Heart right ventricle (tissue), 16 donors: ENCODE measurements around the gene CHRNG. TPM values are rescaled to one million over a fixed set of nuclear protein-coding genes. Genes with fewer than 3 reads are reported as not detected.

Experiments
- ATAC-seq, 8 donors: fragments of 200-7000 bp; cut with Tn5 transposase; one replicate each; pipeline ENCODE4 v1.9.1; 2020; ENCODE audit warnings: mild to moderate bottlenecking in 8 of 8, moderate library complexity in 8 of 8, moderate number of reproducible peaks in 1 of 8
- DNase-seq, 2 donors: peaks; one replicate each; pipeline ENCODE4 v3.0.0-alpha.2; 2020
- H3K27ac ChIP-seq, 10 donors: fragments of 200-600 bp; sonication (generic) in 2 of 10; one replicate each; pipeline versions ENCODE4 v1.5.0 to v1.8.0; 2020 to 2022; ENCODE audit warnings: mild to moderate bottlenecking in 3 of 10
- H3K27me3 ChIP-seq, 7 donors: fragments of 200-600 bp; one replicate each; pipeline ENCODE4 v1.8.0; 2021 to 2022; ENCODE audit warnings: mild to moderate bottlenecking in 2 of 7
- H3K36me3 ChIP-seq, 9 donors: fragments of 200-600 bp; sonication (generic) in 1 of 9; one replicate each; pipeline versions ENCODE4 v1.5.0 to v1.8.0; 2020 to 2022; ENCODE audit warnings: mild to moderate bottlenecking in 2 of 9
- H3K4me1 ChIP-seq, 9 donors: fragments of 200-600 bp; sonication (generic) in 1 of 9; one replicate each; pipeline versions ENCODE4 v1.5.0 to v1.8.0; 2020 to 2022; ENCODE audit warnings: mild to moderate bottlenecking in 4 of 9
- H3K4me3 ChIP-seq, 10 donors: fragments of 200-600 bp; sonication (generic) in 2 of 10; one replicate each; pipeline versions ENCODE4 v1.5.0 to v1.8.0; 2020 to 2022; ENCODE audit warnings: mild to moderate bottlenecking in 7 of 10, moderate library complexity in 2 of 10
- H3K9me3 ChIP-seq, 11 donors: fragments of 200-600 bp in 10 of 11; sonication (generic) in 2 of 11; one replicate each; pipeline versions ENCODE4 v1.5.0 to v1.8.0; 2013 to 2022; ENCODE audit warnings: mild to moderate bottlenecking in 2 of 11, control low read depth in 1 of 11, moderate library complexity in 1 of 11
- WGBS, 2 donors: extraction: QIAGEN DNeasy Blood & Tissue Kit; methylation state at CpG; one replicate each; pipeline ENCODE4 v1.1.7; 2013; ENCODE audit warnings: inconsistent platforms in 1 of 2; 5-methylcytosine and 5-hydroxymethylcytosine counted together
- intact Hi-C, 10 donors: fragments of 100-400 bp; cut with DNase I; formaldehyde crosslinking; loops; one replicate each; pipeline versions ENCODE4 v1.11.1 to v1.14.2; 2022
- polyA plus RNA-seq, 2 donors: library from polyadenylated mRNA; stranded (reverse); fragments of 200-250 nt; gene quantifications; one replicate each; pipeline ENCODE4 v1.2.3, GENCODE V29; 2013
- total RNA-seq, 10 donors: library from RNA; stranded (reverse); fragmentation: NEBNext Ultra II Directional in 3 of 10; extraction: Animal tissue kit (Norgen Biotek cat#: 25700) in 3 of 10; gene quantifications; one replicate each; pipeline versions ENCODE4 v1.2.1 to v1.2.4, GENCODE V29; 2021 to 2023
- TF ChIP-seq, protein P1 (sequence below), 9 donors: fragments of 200-600 bp; sonication (generic) in 2 of 9; IDR thresholded peaks; one replicate each; pipeline versions ENCODE4 v1.5.0 to v1.8.0; 2021 to 2022; ENCODE audit warnings: antibody characterized with exemption in 9 of 9, mild to moderate bottlenecking in 5 of 9, moderate library complexity in 1 of 9
- donor health status: Arrhythmogenic right ventricular cardiomyopathy.
- donor health status: ischemic (EF 13 %, LVEDD 7.1; RV severe dilation, severe dysfunction).
- donor health status: healthy with polysubstance abuse.
- donor health status: DM: no; HTN: yes; CAD: no.
- donor health status: DM: no; HTN: no; CAD: no.
- donor health status: ischemic (EF 25% LVEDD 6.9; RV normal size, moderate dysfunction).
- donor health status: ischemic (EF 25% LVEDD 5.7; RV mildly dilated, moderate dysfunction).
- donor health status: healthy.
- donor health status: DM: yes; HTN: yes; CAD: no.
- donor health status: Ischemic cardiomyopathy.
- donor health status: ischemic (EF 35%, LVEDD 5.7; RV mildly dilated, moderate dysfunction).
- donor health status: nonischemic (EF 11% LVEDD 7.7; RV severe dilation, severe dysfunction).
- donor health status: DM: yes; HTN: yes; CAD: no.
- donor health status: PGD.
- donor health status: ischemic (EF 29% LVEDD 5.4; RV normal size, mild dysfunction).
- donor health status: nonischemic (EF 23%, LVEDD 6.1; RV moderate dilation, normal function).

The CHRNG gene
- total and polyA plus RNA-seq, 12 donors, result not detected

DNA sequence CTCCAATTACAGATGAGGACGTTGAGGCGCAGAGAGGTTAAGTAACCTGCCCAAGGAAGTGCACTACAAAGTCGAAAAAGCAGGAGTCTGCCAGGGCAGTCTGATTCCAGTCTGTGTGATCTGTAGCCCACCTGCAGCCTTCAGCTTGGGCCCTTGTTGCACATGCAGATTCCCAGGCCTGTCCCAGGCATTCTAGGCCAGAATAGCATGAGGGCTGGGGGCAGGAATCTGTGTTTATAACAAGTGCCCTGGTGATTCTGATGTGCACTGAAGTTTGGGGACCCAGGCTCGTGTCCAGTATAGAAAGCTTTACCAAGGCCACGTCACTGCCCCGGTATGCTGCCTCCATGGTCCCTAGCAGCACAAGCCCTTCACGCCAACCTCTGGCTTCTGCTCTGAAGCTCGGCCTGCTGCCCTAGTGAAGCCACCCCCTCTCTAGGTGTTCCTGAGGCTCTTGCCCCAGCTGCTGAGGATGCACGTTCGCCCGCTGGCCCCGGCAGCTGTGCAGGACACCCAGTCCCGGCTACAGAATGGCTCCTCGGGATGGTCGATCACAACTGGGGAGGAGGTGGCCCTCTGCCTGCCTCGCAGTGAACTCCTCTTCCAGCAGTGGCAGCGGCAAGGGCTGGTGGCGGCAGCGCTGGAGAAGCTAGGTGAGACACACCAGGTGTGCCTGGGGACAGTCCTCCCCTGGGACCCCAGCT is 4.6 kb downstream of the CHRNG start:
- DNase-seq, result no peak
- intact Hi-C loops, result no loop called here

DNA sequence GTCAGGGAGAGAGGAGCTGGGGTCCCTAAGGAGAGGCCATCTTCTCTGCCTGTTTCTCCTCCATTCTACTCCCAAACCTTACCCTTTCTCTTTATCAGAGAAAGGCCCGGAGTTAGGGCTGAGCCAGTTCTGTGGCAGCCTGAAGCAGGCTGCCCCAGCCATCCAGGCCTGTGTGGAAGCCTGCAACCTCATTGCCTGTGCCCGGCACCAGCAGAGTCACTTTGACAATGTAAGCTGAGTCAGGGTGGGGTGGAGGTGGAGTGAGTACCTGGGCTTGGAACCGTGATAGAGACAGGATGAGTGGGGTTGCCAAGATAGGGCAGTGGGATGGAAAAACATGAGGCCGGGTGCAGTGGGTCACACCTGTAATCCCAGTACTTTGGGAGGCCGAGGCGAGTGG is 5.2 kb downstream of the CHRNG start:
- Histone ChIP-seq H3K4me1 (peaks cover 0 to 33% (median 0%) of the 10 kb centered on the region in 9 donors), H3K27ac (no peak overlapping the region), H3K36me3 (peaks cover 0 to 13% (median 0%) of the 10 kb centered on the region in 9 donors), H3K27me3 (peaks cover 0 to 6% (median 0%) of the 10 kb centered on the region in 7 donors), H3K9me3 (peaks cover 0 to 16% (median 9%) of the 10 kb centered on the region in 11 donors), H3K4me3 (no peak overlapping the region)
- intact Hi-C loops, result no loop called here
- no peak for DNase-seq
- TF ChIP-seq, protein P1, sequence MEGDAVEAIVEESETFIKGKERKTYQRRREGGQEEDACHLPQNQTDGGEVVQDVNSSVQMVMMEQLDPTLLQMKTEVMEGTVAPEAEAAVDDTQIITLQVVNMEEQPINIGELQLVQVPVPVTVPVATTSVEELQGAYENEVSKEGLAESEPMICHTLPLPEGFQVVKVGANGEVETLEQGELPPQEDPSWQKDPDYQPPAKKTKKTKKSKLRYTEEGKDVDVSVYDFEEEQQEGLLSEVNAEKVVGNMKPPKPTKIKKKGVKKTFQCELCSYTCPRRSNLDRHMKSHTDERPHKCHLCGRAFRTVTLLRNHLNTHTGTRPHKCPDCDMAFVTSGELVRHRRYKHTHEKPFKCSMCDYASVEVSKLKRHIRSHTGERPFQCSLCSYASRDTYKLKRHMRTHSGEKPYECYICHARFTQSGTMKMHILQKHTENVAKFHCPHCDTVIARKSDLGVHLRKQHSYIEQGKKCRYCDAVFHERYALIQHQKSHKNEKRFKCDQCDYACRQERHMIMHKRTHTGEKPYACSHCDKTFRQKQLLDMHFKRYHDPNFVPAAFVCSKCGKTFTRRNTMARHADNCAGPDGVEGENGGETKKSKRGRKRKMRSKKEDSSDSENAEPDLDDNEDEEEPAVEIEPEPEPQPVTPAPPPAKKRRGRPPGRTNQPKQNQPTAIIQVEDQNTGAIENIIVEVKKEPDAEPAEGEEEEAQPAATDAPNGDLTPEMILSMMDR (IDR thresholded peaks at IDR 0.05), result no peak
- WGBS, 2 donors, result 90 to 93% methylated on average over 6 of the region's 6 CpGs
- ATAC-seq, result no peak

More for the DNA sequence above, 4.6 kb downstream of the CHRNG start:
- peaks cover 0 to 31% (median 0%) of the 10 kb centered on the region in 9 donors for H3K4me1 ChIP-seq
- H3K27me3 ChIP-seq, result peaks cover 0 to 10% (median 0%) of the 10 kb centered on the region in 7 donors
- TF ChIP-seq, protein P1 (IDR thresholded peaks at IDR 0.05), result no peak
- 92 to 94% methylated on average over 19 of the region's 19 CpGs for WGBS, 2 donors
- H3K4me3 ChIP-seq, result no peak overlapping the region
- H3K9me3 ChIP-seq, result peaks cover 0 to 12% (median 5%) of the 10 kb centered on the region in 11 donors
- H3K27ac ChIP-seq, result no peak overlapping the region
- ATAC-seq, result no peak
- peaks cover 0 to 13% (median 0%) of the 10 kb centered on the region in 9 donors for H3K36me3 ChIP-seq

DNA sequence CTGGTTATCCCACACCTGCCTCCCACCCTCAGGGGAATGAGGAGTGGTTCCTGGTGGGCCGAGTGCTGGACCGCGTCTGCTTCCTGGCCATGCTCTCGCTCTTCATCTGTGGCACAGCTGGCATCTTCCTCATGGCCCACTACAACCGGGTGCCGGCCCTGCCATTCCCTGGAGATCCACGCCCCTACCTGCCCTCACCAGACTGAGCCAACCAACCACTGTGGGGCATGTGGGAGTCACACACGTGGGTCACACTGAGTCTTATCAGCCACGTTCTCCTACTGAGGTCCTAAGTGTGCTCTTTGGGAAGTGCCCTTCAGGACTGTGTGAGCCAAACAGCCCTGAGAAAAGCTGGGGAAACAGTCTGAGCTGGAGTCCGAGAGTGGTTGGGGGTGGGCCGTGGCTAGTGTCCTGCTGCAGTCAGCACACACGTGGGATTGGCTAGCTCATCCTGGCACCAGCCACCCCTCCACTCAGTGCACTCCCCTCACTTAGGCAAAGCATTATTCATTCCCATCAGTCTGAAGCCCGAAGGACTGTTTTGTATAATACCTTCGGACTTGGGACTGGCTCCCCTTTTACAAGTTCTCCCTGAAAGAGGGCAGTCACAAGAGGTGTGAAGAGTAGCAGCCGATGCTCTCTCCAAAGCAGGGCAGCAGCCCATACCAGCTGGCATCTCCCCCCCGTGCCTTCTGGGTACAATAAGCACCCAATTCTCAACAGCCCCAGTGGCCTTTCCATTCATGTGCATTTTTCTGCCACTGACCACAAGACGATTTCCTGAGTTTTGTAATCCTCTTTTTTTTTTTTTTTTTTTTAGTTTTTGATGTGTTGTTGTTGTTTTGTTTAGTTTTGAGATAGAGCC is 6.3 kb downstream of the CHRNG start:
- ATAC-seq, result no peak
- intact Hi-C loops, result no loop called here
- peaks cover 0 to 13% (median 0%) of the 10 kb centered on the region in 9 donors for H3K36me3 ChIP-seq
- peaks cover 0 to 35% (median 2%) of the 10 kb centered on the region in 9 donors for H3K4me1 ChIP-seq
- 83 to 88% methylated on average over 17 of the region's 17 CpGs for WGBS, 2 donors
- no peak for DNase-seq
- TF ChIP-seq, protein P1 (IDR thresholded peaks at IDR 0.05), result no peak
- H3K27ac ChIP-seq, result no peak overlapping the region
- H3K4me3 ChIP-seq, result no peak overlapping the region
- peaks cover 0 to 16% (median 9%) of the 10 kb centered on the region in 11 donors for H3K9me3 ChIP-seq
- no peaks in the 10 kb centered on the region for H3K27me3 ChIP-seq

DNA sequence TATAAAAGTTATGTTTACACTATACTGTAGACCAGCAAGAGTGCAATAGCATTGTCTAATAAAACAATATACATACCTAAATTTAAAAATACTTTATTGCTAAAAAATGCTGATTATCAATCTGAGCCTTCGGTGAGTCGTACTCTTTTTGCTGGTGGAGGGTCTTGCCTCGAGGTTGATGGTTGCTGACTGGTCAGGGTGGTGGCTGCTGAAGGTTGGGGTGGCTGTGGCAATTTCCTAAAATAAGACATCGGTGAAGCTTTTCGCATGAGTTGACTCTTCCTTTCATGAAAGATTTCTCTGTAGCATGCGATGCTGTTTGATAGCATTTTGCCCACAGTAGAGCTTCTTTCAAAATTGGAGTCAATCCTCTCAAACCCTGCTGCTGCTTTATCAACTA is 8.5 kb downstream of the CHRNG start:
- Histone ChIP-seq H3K9me3 (peaks cover 0 to 16% (median 9%) of the 10 kb centered on the region in 11 donors), H3K4me1 (peaks cover 6 to 46% (median 19%) of the 10 kb centered on the region in 9 donors), H3K4me3 (no peak overlapping the region), H3K27ac (no peak overlapping the region), H3K36me3 (peaks cover 0 to 26% (median 3%) of the 10 kb centered on the region in 9 donors), H3K27me3 (no peaks in the 10 kb centered on the region)
- TF ChIP-seq, protein P1 (IDR thresholded peaks at IDR 0.05), result no peak
- WGBS, 2 donors, result 97 to 98% methylated on average over 6 of the region's 6 CpGs
- DNase-seq, result no peak
- no peak for ATAC-seq
- intact Hi-C loops, result no loop called here
